K562 (cell line): ENCODE data around the gene IPO9. TPM values are rescaled to one million over a fixed set of nuclear protein-coding genes. Genes with fewer than 3 reads are reported as not detected.
A peak's percentile ranks its signal among the peaks of the same experiment; 100 is the strongest.

Experiments
- ARID3B ChIP-seq: fragments of 250-450 bp; sonication (Bioruptor Pico); IDR thresholded peaks from 2 replicates; pipeline ENCODE4 v1.4.0; 2020; ENCODE audit warnings: borderline replicate concordance
- CBX1 ChIP-seq: sonication (generic); IDR thresholded peaks from 2 replicates; pipeline ENCODE4 v1.6.1; 2016; ENCODE audit warnings: antibody characterized with exemption, low read depth, mild to moderate bottlenecking
- CTCF ChIP-seq, 3 experiments: IDR thresholded peaks in 2 of 3; conservative IDR thresholded peaks in 1 of 3; 2 replicates each; pipeline ENCODE4 v1.5.1; 2011 to 2012; ENCODE audit warnings: low read length in 3 of 3, mild to moderate bottlenecking in 3 of 3, control low read depth in 2 of 3, improper control_type of control experiment in 1 of 3, inconsistent platforms in 1 of 3, low read depth in 1 of 3, mixed read lengths in 1 of 3, moderate library complexity in 1 of 3; ENCODE audit not compliant: insufficient read depth in 2 of 3
- GABPB1 ChIP-seq: sonication (generic); formaldehyde crosslinking; IDR thresholded peaks from 2 replicates; pipeline ENCODE4 v1.8.0; 2022; ENCODE audit warnings: mild to moderate bottlenecking, missing genetic modification reagents
- GTF2F1 ChIP-seq: IDR thresholded peaks from 2 replicates; pipeline ENCODE4 v1.6.1; 2011; ENCODE audit warnings: low read depth, low read length, improper control_type of control experiment
- HDGF ChIP-seq: fragments of 450-650 bp; IDR thresholded peaks from 2 replicates; pipeline ENCODE4 v1.6.1; 2016
- POLR2G ChIP-seq: fragments of 200-400 bp; formaldehyde crosslinking; IDR thresholded peaks from 2 replicates; pipeline ENCODE4 v1.6.1; 2017; ENCODE audit warnings: low read depth, mild to moderate bottlenecking, antibody characterized with exemption, low read length, moderate library complexity
- STAT6 ChIP-seq: sonication (generic); formaldehyde crosslinking; IDR thresholded peaks from 2 replicates; pipeline ENCODE4 v1.8.1; 2023; ENCODE audit warnings: mild to moderate bottlenecking, missing genetic modification reagents
- TCF3 ChIP-seq: sonication (generic); formaldehyde crosslinking; IDR thresholded peaks from 2 replicates; pipeline ENCODE4 v1.4.0; 2020; ENCODE audit warnings: mild to moderate bottlenecking, missing genetic modification reagents
- TEAD1 ChIP-seq, 2 experiments: fragments of 450-650 bp in 1 of 2; sonication (generic) in 1 of 2; formaldehyde crosslinking; IDR thresholded peaks; 2 replicates each; pipeline versions ENCODE4 v1.4.0 to v1.8.0; 2020 to 2022; ENCODE audit warnings: mild to moderate bottlenecking in 2 of 2, missing genetic modification reagents in 1 of 2
- TEAD4 ChIP-seq, 2 experiments: sonication (generic) in 1 of 2; formaldehyde crosslinking in 1 of 2; IDR thresholded peaks; 2 replicates each; pipeline versions ENCODE4 v1.6.1 to v1.8.0; 2012 to 2022; ENCODE audit warnings: borderline replicate concordance in 1 of 2, inconsistent platforms in 1 of 2, low read length in 1 of 2, mild to moderate bottlenecking in 1 of 2, missing genetic modification reagents in 1 of 2
- ZBTB33 ChIP-seq: sonication (generic); formaldehyde crosslinking; IDR thresholded peaks from 2 replicates; pipeline ENCODE4 v1.8.1; 2023; ENCODE audit warnings: mild to moderate bottlenecking, missing genetic modification reagents
- ZNF224 ChIP-seq: sonication (generic); formaldehyde crosslinking; IDR thresholded peaks from 2 replicates; pipeline ENCODE4 v1.8.0; 2022; ENCODE audit warnings: mild to moderate bottlenecking, missing genetic modification reagents
- ZNF23 ChIP-seq: fragments of 250-450 bp; sonication (Bioruptor Pico); IDR thresholded peaks from 2 replicates; pipeline ENCODE4 v1.4.0; 2020; ENCODE audit warnings: mild to moderate bottlenecking
- ZNF232 ChIP-seq: sonication (generic); formaldehyde crosslinking; IDR thresholded peaks from 2 replicates; pipeline ENCODE4 v1.8.0; 2022; ENCODE audit warnings: mild to moderate bottlenecking, missing genetic modification reagents
- ZNF24 ChIP-seq: fragments of 450-650 bp; IDR thresholded peaks from 2 replicates; pipeline ENCODE4 v1.6.1; 2016
- ZNF75A ChIP-seq: fragments of 450-650 bp; formaldehyde crosslinking; IDR thresholded peaks from 2 replicates; pipeline ENCODE4 v1.4.0; 2020; ENCODE audit warnings: mild to moderate bottlenecking
- polyA plus RNA-seq, 8 experiments: library from polyadenylated mRNA; depleted of rRNA in 4 of 8; stranded (reverse) in 5 of 8; unstranded in 3 of 8; fragments of >200 nt; fragmentation: Nextera tagmentation in 2 of 8; fragmentation: Illumina TruSeq in 1 of 8; extraction: Ambion mirVana in 2 of 8; extraction: Trizol in 1 of 8; gene quantifications; 2 replicates each; pipeline versions ENCODE4 v1.2.1 to v1.2.3, GENCODE V29; 2011 to 2014; ENCODE audit warnings: inconsistent platforms in 1 of 8, missing spikeins in 1 of 8
- total RNA-seq, 7 experiments: library from RNA; depleted of rRNA in 6 of 7; stranded (reverse); fragments of >200 nt in 6 of 7; fragmentation: Illumina TruSeq in 2 of 7; extraction: Trizol in 2 of 7; gene quantifications; 2 replicates each; pipeline versions ENCODE4 v1.2.1 to v1.2.3, GENCODE V29; 2011 to 2021; ENCODE audit warnings: low replicate concordance in 1 of 7

IPO9 gene
- total and polyA plus RNA-seq, 9 of the 15 experiments (the other 6 are each of a cell fraction or from before 2014, with no cell fraction given), result 27.9 to 78.6 (median 43.9) TPM

GRCh38 chr1:201895913-201896807 lies 67.2 kb downstream of the IPO9 start (continued):
- no peak for TF ChIP-seq STAT6 (CRISPR knock-in tag)
- TF ChIP-seq POLR2G, result 0 out of 2 replicates have a peak, but pooled peaks have one; percentile 26
- peak; percentile 47; the same call in 1 of the 2 replicates for TF ChIP-seq CBX1
- no peak for TF ChIP-seq ZNF232
- peak in 1 of 2 experiments; percentile 80; a peak in 1 of 4 replicates for TF ChIP-seq TEAD1 (CRISPR knock-in tag; IDR thresholded peaks at IDR 0.05)
- peak; percentile 36; the same call in 1 of the 2 replicates for TF ChIP-seq ARID3B
- TF ChIP-seq ZNF23, result no peak
- TF ChIP-seq ZBTB33 (CRISPR knock-in tag), result peak; percentile 44; the same call in 1 of the 2 replicates
- peak; percentile 19; the same call in 1 of the 2 replicates for TF ChIP-seq TCF3 (CRISPR knock-in tag)
- TF ChIP-seq TEAD4 (IDR thresholded peaks at IDR 0.05; ENCODE audit: low read length), result peak; percentile 53; the same call in 1 of the 2 replicates
- no peak for TF ChIP-seq TEAD4 (CRISPR knock-in tag; IDR thresholded peaks at IDR 0.05; ENCODE audit: borderline replicate concordance)
- peak; percentile 98 to 99 (median 99) for TF ChIP-seq CTCF (IDR thresholded peaks at IDR 0.05 in 2 of 3, conservative IDR thresholded peaks at IDR 0.05 in 1 of 3; ENCODE audit: insufficient read depth in 2 of 3, low read depth in 1 of 3, low read length in 3 of 3)
- TF ChIP-seq GABPB1 (CRISPR knock-in tag), result peak; percentile 86
- peak; percentile 91; the same call in 1 of the 2 replicates for TF ChIP-seq HDGF
- TF ChIP-seq GTF2F1, result 0 out of 2 replicates have a peak, but pooled peaks have one; percentile 62
- TF ChIP-seq ZNF75A, result no peak
- no peak for TF ChIP-seq ZNF224 (CRISPR knock-in tag)
- TF ChIP-seq ZNF24, result peak; percentile 44; the same call in 1 of the 2 replicates
